ENCODE results near the gene CISH.

- TF ChIP-seq, protein P1, sequence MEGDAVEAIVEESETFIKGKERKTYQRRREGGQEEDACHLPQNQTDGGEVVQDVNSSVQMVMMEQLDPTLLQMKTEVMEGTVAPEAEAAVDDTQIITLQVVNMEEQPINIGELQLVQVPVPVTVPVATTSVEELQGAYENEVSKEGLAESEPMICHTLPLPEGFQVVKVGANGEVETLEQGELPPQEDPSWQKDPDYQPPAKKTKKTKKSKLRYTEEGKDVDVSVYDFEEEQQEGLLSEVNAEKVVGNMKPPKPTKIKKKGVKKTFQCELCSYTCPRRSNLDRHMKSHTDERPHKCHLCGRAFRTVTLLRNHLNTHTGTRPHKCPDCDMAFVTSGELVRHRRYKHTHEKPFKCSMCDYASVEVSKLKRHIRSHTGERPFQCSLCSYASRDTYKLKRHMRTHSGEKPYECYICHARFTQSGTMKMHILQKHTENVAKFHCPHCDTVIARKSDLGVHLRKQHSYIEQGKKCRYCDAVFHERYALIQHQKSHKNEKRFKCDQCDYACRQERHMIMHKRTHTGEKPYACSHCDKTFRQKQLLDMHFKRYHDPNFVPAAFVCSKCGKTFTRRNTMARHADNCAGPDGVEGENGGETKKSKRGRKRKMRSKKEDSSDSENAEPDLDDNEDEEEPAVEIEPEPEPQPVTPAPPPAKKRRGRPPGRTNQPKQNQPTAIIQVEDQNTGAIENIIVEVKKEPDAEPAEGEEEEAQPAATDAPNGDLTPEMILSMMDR (IDR thresholded peaks at IDR 0.05; ENCODE audit: low read depth, low read length, poor library complexity, severe bottlenecking): no peak
- TF ChIP-seq EZH2phosphoT487 (IDR thresholded peaks at IDR 0.05; ENCODE audit: borderline replicate concordance, low read length): no peak
These were observed 10.6 kb downstream of the CISH start for GRCh38 chr3:50600841-50601591.

All from DOHH2 (cell line).